ENCODE data around the gene RIPK3.

DNA sequence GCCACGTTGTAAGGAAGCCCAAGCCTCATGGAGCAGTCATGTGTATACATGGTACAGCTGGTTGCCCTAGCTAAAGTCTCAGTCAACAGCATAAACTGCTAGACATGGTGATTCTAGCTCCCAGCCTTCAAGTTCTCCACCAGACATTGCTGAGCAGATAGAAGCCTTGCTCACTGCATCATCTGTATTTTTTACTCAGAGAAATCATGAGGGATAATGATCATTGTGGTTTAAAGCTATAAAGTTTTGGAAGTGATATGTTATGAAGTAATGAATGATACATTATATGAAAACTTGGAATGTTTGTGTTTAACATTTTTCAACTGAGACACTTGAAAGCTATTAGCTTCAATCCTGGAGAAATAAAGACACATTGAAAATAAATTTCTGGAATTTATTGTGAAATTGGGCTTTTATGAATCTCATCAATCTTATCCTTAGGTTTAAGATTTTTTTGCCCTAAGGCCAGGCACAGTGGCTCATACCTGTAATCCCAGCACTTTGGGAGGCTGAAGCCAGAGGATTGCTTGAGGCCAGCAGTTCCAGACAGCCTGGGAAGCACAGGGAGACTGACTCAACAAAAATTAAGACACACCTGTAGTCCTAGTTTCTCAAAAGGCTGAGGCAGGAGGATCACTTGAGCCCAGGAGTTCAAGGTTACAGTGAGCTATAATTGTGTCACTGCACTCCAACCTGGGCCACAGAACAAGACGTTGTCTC, 22.6 kb upstream of the RIPK3 start:
- no peak for TF ChIP-seq CTCF (IDR thresholded peaks at IDR 0.05; ENCODE audit: borderline replicate concordance, extremely low read depth, low read length, poor library complexity, severe bottlenecking)
- TF ChIP-seq EZH2 (IDR thresholded peaks at IDR 0.05; ENCODE audit: borderline replicate concordance, low read depth, low read length, severe bottlenecking), result no peak

Data from DND-41 (cell line).